ENCODE results near the gene VWA5B1.
"Not testable (repeated sequence)": the region's sequence is repeated elsewhere in the genome, so short reads cannot be mapped to it uniquely, and the experiment has no call there.

VWA5B1 gene

GRCh38 chr1:20290624-20291597 is at the start of gene VWA5B1:
Gene VWA5B1, plus strand, starts transcription at chr1:20290875. Its CDS starts 19,727 bp downstream, at chr1:20310602.
- FAIRE-seq, result no peak
- DNase-seq (ENCODE audit: insufficient read length, low spot score), result no peak

GRCh38 chr1:20242890-20243479 is 47.7 kb upstream of the VWA5B1 start:
- FAIRE-seq, result no peak

GRCh38 chr1:20248971-20249612 is 41.6 kb upstream of the VWA5B1 start:
- FAIRE-seq, result no peak
- no peak for DNase-seq (ENCODE audit: insufficient read length, low spot score)

More at GRCh38 chr1:20242890-20243479, 47.7 kb upstream of the VWA5B1 start:
- DNase-seq (ENCODE audit: insufficient read length, low spot score), result no peak

GRCh38 chr1:20250340-20250989 is 40.2 kb upstream of the VWA5B1 start:
- DNase-seq (ENCODE audit: insufficient read length, low spot score), result no peak
- no peak for FAIRE-seq

GRCh38 chr1:20252587-20252986 is 38.1 kb upstream of the VWA5B1 start:
- FAIRE-seq, result no peak
- no peak for DNase-seq (ENCODE audit: insufficient read length, low spot score)

DNA sequence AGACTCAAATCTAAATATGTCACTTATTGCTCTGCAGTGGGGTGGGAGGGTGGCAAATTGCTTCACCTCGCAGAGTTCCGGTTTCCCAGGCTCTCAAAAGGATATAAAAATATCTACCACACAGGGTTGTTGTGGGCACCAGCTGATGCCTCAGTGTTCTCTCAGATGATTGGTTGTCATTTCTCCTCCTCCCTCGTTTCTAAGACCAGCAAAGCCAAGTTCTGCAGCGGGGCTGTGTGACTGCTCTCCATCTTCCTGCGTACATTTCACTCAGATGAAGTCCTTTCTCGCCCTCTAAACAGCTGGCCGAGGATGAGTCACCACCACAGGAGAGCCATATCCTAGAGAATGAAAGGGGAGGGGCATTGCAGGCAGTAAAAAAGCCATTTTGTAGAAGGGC is 35.0 kb upstream of the VWA5B1 start:
- DNase-seq (ENCODE audit: insufficient read length, low spot score) (no peak), FAIRE-seq (no peak)

DNA sequence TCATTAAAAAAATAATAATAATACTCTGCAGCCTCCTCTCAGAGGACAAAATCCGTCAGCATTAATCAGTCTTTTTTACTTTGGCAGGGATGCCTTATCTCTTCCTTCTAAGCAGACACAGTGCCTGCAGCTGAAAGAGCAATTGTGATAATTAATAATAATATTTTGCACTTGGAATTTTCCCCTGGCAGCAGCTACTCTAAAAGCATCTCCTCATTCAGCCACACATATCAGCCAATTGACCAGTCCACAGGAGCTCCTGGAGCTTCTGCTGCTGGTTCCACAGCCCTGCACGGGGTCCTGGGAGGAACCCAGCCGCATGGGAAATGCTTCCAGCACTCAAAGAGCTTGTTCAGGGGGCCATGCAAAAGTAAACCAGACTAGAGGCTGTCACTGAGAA is 31.0 kb upstream of the VWA5B1 start:
- FAIRE-seq (no peak), DNase-seq (ENCODE audit: insufficient read length, low spot score) (no peak)

- no peak for DNase-seq (ENCODE audit: insufficient read length, low spot score)
- FAIRE-seq, result no peak
These were observed 29.6 kb upstream of the VWA5B1 start for GRCh38 chr1:20261095-20261494.

DNA sequence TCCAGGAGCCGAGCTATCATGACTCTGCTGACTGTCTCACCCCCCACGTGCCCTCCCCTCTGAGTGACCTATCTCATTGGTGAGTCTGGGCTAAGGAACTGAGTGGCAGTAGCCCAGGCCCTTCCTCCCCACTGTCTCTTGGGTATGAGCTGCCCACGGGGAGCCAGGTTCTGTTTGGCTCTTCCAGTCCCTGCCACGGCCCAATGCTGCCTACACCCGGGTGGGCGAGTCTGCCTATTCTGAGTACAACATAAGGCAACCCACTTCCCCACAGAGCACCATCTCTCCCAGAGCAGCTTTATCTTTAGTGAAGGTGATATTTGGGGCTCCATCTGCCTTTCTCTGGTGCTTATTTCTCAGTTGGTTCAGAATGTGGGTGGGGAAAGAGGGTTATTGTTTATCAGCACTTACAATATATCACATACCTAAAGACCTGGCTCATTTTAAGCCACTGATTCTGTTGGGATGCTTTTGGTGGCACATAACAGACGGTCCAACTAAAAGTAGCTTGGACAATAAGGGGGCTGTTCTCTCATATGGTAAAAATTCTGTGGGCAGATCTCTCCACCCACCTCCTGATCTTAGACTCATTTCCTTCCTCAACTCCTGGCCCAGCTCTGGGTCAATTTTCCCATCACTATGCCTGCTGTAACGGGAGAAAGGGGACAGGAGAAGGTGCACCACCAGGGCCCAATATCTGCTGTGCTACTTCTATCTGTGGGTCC is 27.7 kb upstream of the VWA5B1 start:
- FAIRE-seq (no peak), DNase-seq (ENCODE audit: insufficient read length, low spot score) (no peak)

DNA sequence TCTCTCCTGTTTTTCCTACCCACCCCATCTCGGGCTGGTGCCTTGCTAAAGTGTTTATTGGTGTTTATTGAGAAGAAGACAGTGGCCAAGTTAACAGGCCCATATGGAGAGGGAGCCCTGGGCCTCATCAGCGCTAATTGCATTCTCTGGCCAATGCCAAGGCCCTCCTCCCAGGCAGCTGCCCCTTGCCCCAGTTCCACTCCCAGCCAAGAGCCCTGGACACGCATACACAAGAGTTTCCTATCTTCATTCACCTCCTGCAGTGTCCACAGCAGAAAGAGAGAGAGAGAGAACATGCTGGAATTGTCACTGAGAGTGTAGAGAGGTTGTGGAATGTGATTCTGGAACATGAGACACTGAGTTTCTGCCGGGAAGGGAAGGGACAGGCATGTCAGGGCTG is 25.4 kb upstream of the VWA5B1 start:
- DNase-seq (ENCODE audit: insufficient read length, low spot score) (no peak), FAIRE-seq (no peak)

DNA sequence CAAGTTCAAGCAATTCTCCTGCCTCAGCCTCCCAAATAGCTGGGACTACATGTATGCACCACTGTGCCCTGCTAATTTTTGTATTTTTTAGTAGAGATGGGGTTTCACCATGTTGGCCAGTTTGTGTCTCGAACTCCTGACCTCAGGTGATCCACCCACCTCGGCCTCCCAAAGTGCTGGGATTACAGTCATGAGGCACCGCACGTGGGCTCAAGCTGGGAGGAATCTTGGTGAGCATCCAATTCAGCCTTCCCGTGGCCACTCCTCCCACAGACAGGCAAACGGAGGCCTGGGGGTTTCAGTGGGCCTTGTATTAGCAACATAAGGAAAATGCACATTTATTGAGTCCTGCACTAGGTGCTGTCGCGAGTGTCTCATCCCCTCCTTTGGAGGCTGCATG is 24.5 kb upstream of the VWA5B1 start:
- FAIRE-seq (no peak), DNase-seq (ENCODE audit: insufficient read length, low spot score) (no peak)

- FAIRE-seq (no peak), DNase-seq (ENCODE audit: insufficient read length, low spot score) (no peak)
These were observed 24.0 kb upstream of the VWA5B1 start for GRCh38 chr1:20266642-20267041.

DNA sequence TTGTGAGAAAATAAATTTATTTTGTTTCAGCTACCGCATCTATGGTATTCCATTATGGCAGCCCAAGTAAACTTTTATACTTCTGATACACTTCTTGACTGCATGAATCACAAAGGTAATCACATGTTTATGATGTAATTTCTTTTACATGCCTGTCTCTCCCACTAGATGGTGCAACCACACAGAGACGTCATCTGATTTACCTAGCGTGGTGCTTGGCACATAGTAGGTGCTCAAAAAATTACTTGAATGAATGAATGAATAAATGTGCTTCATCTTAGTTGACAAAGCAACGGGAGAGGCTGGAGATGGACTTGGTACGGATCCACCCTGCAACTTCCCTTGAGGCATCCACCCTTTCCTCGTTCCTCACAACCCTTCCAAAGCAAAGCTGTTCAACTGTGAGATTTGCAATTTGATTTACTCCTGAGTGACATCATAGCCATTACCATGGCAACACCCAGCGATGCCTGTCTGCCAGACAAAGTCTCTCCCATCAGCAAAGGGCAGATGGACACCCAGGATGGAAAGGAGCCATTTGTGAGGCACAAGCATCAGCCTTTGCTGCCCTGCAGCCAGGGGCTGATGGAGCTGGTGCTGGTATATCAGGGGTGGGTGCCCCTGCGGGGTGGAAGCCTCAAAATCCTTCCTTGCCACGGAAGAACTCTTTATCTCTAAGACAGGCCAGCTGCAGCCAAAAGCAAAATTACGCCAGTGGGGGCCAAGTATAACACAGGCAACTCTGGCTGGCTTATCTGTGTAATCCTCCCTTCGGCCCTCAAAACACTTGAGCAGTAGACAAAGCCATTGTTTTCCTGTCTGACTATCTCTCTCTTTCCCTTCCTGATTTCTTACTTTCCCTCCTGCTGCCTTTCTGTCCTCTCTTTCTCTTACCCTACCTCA is 18.9 kb upstream of the VWA5B1 start:
- FAIRE-seq (no peak), DNase-seq (ENCODE audit: insufficient read length, low spot score) (no peak)

DNA sequence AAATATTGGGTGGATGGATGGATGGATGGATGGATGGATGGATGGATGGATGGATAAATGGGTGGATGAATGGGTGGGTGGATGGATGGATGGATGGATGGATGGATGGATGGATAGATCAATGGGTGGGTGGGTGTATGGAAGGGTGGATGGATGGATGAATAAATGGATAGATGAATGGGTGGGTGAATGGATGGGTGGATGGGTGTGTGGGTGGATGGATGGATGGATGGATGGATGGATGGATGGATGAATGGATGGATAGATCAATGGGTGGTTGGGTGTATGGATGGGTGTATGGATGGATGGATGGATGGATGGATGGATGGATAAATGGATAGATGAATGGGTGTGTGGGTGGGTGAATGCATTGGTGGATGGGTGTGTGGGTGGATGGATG is 17.0 kb upstream of the VWA5B1 start:
- DNase-seq (ENCODE audit: insufficient read length, low spot score); FAIRE-seq: not testable (repeated sequence)

DNA sequence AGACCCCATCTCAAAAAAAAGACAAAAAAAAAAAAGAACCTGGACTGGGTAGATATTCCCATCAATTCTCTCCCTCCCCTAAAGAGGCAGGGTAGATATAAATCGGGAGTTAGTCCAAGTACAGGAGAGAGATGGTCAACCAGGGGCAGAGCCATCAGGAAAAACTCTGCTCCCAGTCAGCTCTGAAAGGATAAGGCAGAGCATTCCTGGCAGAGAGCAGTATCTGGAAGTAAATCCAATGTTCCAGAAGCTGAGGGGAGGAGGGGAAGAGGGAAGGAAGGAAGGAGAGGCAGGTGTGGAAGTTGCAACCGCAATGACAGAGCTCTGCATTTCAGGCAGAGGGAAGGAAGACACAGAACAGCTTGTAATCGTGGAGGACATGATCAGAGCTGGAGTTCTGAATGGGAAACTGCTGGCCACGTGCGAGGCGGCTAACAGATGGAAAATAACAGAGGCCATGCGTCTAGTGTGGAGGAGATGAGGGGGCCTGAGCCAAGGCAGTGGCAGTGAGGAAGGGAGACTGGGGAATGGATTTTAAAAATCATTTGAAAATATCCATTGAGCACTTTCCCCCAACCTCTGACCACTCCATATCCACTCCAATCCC is 15.3 kb upstream of the VWA5B1 start:
- DNase-seq (ENCODE audit: insufficient read length, low spot score), result no peak
- FAIRE-seq, result no peak

DNA sequence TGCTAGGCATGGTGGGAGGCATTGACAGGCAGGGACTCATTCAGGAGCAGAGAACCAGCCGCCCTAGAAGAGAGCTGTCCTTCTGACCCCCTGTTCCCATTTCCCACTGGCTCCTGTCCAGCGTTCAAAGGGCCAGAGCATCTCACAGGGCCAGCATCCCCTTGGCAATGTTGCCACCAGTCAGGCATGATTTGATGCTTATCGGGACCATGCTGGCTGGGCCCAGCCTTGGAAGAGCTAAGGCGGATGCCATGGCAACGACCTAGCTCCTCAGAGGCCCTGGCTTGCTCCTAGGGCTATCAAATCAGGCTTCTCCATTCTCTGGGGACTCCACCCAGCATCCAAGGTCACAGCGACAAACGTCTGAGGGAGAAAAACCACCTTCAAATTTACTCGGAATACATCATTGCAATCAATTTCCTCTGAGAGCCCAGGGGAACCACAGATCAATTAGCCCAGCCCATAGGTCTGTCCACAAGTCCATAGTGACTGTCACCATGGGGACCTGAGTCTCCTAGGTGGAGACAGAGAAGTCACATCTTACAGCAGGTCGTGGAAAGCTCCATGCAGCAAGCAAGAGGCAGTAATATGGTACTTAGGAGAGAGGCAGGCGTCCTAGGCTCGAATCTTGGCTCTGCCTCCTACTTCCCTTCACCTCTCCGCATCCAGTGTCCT is 14.1 kb upstream of the VWA5B1 start:
- no peak for FAIRE-seq
- DNase-seq (ENCODE audit: insufficient read length, low spot score), result no peak

DNA sequence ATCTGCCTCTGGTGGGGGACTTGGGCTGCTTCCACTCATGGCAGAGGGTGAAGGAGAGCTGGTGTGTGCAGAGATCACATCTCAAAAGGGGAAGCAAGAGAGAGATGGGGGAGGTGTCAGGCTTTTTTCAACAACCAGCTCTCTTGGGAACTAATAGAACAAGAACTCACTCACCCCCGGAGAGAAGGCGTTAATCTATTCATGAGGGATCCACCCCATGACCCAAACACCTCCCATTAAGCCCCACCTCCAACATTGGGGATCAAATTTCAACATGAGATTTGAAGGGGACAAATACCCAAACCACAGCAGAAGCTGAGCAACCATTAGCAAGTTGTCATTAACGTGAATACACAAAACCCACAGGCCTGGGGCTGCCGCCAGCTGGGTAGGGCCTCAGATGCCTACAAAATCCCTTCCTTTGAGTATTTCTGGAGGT is 12.0 kb upstream of the VWA5B1 start:
- FAIRE-seq, result no peak
- DNase-seq (ENCODE audit: insufficient read length, low spot score), result no peak

GRCh38 chr1:20279509-20279908 is 11.2 kb upstream of the VWA5B1 start:
- no peak for FAIRE-seq

More at GRCh38 chr1:20279509-20279908, 11.2 kb upstream of the VWA5B1 start:
- no peak for DNase-seq (ENCODE audit: insufficient read length, low spot score)
